ENCODE measurements around the gene SLC34A3.

SLC34A3 gene

GRCh38 chr9:137266585-137267453 lies 36.1 kb downstream of the SLC34A3 start:
- H3K4me3 Mint-ChIP-seq = no peak overlapping the region
- peaks cover 95% of the 10 kb centered on the region for H3K36me3 Mint-ChIP-seq (ENCODE audit: low read depth)
- peaks cover 32% of the 10 kb centered on the region for H3K4me1 Mint-ChIP-seq (ENCODE audit: low read depth)
- H3K27me3 Mint-ChIP-seq = no peaks in the 10 kb centered on the region
- intact Hi-C loops (cut with micrococcal nuclease) = no loop called here
- no peaks in the 10 kb centered on the region for H3K9me3 Mint-ChIP-seq
- no peak overlapping the region for H3K27ac Mint-ChIP-seq

GRCh38 chr9:137267933-137268355 lies 37.2 kb downstream of the SLC34A3 start:
- intact Hi-C loops (cut with micrococcal nuclease) = no loop called here
- Mint-ChIP-seq H3K27ac (peak overlapping the region; percentile 31), H3K9me3 (no peaks in the 10 kb centered on the region), H3K27me3 (no peaks in the 10 kb centered on the region), H3K4me3 (no peak overlapping the region), H3K36me3 (ENCODE audit: low read depth) (peaks cover 97% of the 10 kb centered on the region), H3K4me1 (ENCODE audit: low read depth) (peaks cover 30% of the 10 kb centered on the region)

- H3K4me1 Mint-ChIP-seq (ENCODE audit: low read depth) = peaks cover 35% of the 10 kb centered on the region
- H3K27me3 Mint-ChIP-seq = no peaks in the 10 kb centered on the region
- H3K9me3 Mint-ChIP-seq = no peaks in the 10 kb centered on the region
- H3K36me3 Mint-ChIP-seq (ENCODE audit: low read depth) = peaks cover 97% of the 10 kb centered on the region
- H3K4me3 Mint-ChIP-seq = peak overlapping the region; percentile 7
- intact Hi-C loops (cut with micrococcal nuclease) = no loop called here
- H3K27ac Mint-ChIP-seq = peak overlapping the region; percentile 31
Observed at GRCh38 chr9:137268538-137269201, 38.0 kb downstream of the SLC34A3 start.

GRCh38 chr9:137269231-137269772 lies 38.6 kb downstream of the SLC34A3 start:
- H3K27me3 Mint-ChIP-seq = no peaks in the 10 kb centered on the region
- peaks cover 97% of the 10 kb centered on the region for H3K36me3 Mint-ChIP-seq (ENCODE audit: low read depth)
- no peak overlapping the region for H3K27ac Mint-ChIP-seq
- H3K4me1 Mint-ChIP-seq (ENCODE audit: low read depth) = peaks cover 41% of the 10 kb centered on the region
- H3K4me3 Mint-ChIP-seq = no peak overlapping the region
- intact Hi-C loops (cut with micrococcal nuclease) = no loop called here
- no peaks in the 10 kb centered on the region for H3K9me3 Mint-ChIP-seq

- Mint-ChIP-seq H3K27me3 (no peaks in the 10 kb centered on the region), H3K9me3 (no peaks in the 10 kb centered on the region), H3K4me1 (ENCODE audit: low read depth) (peaks cover 60% of the 10 kb centered on the region), H3K4me3 (no peak overlapping the region), H3K36me3 (ENCODE audit: low read depth) (peaks cover 86% of the 10 kb centered on the region), H3K27ac (no peak overlapping the region)
- intact Hi-C loops (cut with micrococcal nuclease) = no loop called here
Observed at GRCh38 chr9:137270929-137271695, 40.4 kb downstream of the SLC34A3 start.

- intact Hi-C loops (cut with micrococcal nuclease) = no loop called here
- Mint-ChIP-seq H3K27me3 (no peaks in the 10 kb centered on the region), H3K27ac (no peak overlapping the region), H3K4me1 (ENCODE audit: low read depth) (peaks cover 59% of the 10 kb centered on the region), H3K36me3 (ENCODE audit: low read depth) (peaks cover 80% of the 10 kb centered on the region), H3K4me3 (no peak overlapping the region), H3K9me3 (no peaks in the 10 kb centered on the region)
Observed at GRCh38 chr9:137271696-137272076, 41.0 kb downstream of the SLC34A3 start.

GRCh38 chr9:137272241-137273094 lies 41.8 kb downstream of the SLC34A3 start:
- no peaks in the 10 kb centered on the region for H3K9me3 Mint-ChIP-seq
- no peaks in the 10 kb centered on the region for H3K27me3 Mint-ChIP-seq
- no peak overlapping the region for H3K4me3 Mint-ChIP-seq
- H3K4me1 Mint-ChIP-seq (ENCODE audit: low read depth) = peaks cover 58% of the 10 kb centered on the region
- H3K27ac Mint-ChIP-seq = no peak overlapping the region
- intact Hi-C loops (cut with micrococcal nuclease) = no loop called here
- peaks cover 72% of the 10 kb centered on the region for H3K36me3 Mint-ChIP-seq (ENCODE audit: low read depth)

GRCh38 chr9:137273095-137273490 lies 42.4 kb downstream of the SLC34A3 start:
- Mint-ChIP-seq H3K27me3 (no peaks in the 10 kb centered on the region), H3K9me3 (no peaks in the 10 kb centered on the region), H3K4me1 (ENCODE audit: low read depth) (peaks cover 52% of the 10 kb centered on the region), H3K27ac (no peak overlapping the region), H3K36me3 (ENCODE audit: low read depth) (peaks cover 72% of the 10 kb centered on the region), H3K4me3 (no peak overlapping the region)
- intact Hi-C loops (cut with micrococcal nuclease) = no loop called here

- Mint-ChIP-seq H3K27ac (peak overlapping the region; percentile 87), H3K9me3 (no peaks in the 10 kb centered on the region), H3K36me3 (ENCODE audit: low read depth) (peaks cover 67% of the 10 kb centered on the region), H3K4me3 (no peak overlapping the region), H3K4me1 (ENCODE audit: low read depth) (peaks cover 46% of the 10 kb centered on the region), H3K27me3 (no peaks in the 10 kb centered on the region)
- intact Hi-C loops (cut with micrococcal nuclease) = no loop called here
Observed at GRCh38 chr9:137273611-137274320, 43.1 kb downstream of the SLC34A3 start.

- peak overlapping the region; percentile 87 for H3K27ac Mint-ChIP-seq
Observed at GRCh38 chr9:137275203-137275587, 44.5 kb downstream of the SLC34A3 start.

GRCh38 chr9:137275588-137276472 lies 45.1 kb downstream of the SLC34A3 start:
- no peaks in the 10 kb centered on the region for H3K9me3 Mint-ChIP-seq
- no peaks in the 10 kb centered on the region for H3K27me3 Mint-ChIP-seq
- H3K36me3 Mint-ChIP-seq (ENCODE audit: low read depth) = peaks cover 67% of the 10 kb centered on the region
- H3K4me3 Mint-ChIP-seq = peak overlapping the region; percentile 50
- intact Hi-C loops (cut with micrococcal nuclease) = no loop called here
- peak overlapping the region; percentile 87 for H3K27ac Mint-ChIP-seq
- peaks cover 63% of the 10 kb centered on the region for H3K4me1 Mint-ChIP-seq (ENCODE audit: low read depth)

More at GRCh38 chr9:137275203-137275587, 44.5 kb downstream of the SLC34A3 start:
- Mint-ChIP-seq H3K4me1 (ENCODE audit: low read depth) (peaks cover 58% of the 10 kb centered on the region), H3K4me3 (peak overlapping the region; percentile 50), H3K27me3 (no peaks in the 10 kb centered on the region), H3K36me3 (ENCODE audit: low read depth) (peaks cover 67% of the 10 kb centered on the region), H3K9me3 (no peaks in the 10 kb centered on the region)
- intact Hi-C loops (cut with micrococcal nuclease) = no loop called here

All from dendritic cell treated with granulocyte-macrophage colony-stimulating factor and Interleukin-4, amounts not matched to agents 40 ng/mL and 50 ng/mL, for 4 days (primary cell).